Sigmoid colon (tissue), 7 donors: ENCODE measurements around the gene NEMP2. TPM values are rescaled to one million over a fixed set of nuclear protein-coding genes. Genes with fewer than 3 reads are reported as not detected.

ENCODE experiments used
- DNase-seq: peaks from one replicate; pipeline ENCODE4 v3.0.0-alpha.2; 2019
- H3K27ac ChIP-seq, 4 donors: fragments of 200-600 bp; sonication (generic); one replicate each; pipeline ENCODE4 v1.5.1; 2016 to 2019; ENCODE audit warnings: mild to moderate bottlenecking in 1 of 4
- H3K27me3 ChIP-seq, 3 donors: fragments of 200-600 bp; sonication (generic); one replicate each; pipeline ENCODE4 v1.5.1; 2019; ENCODE audit warnings: mild to moderate bottlenecking in 1 of 3
- H3K36me3 ChIP-seq, 4 donors: fragments of 200-600 bp; sonication (generic); one replicate each; pipeline ENCODE4 v1.5.1; 2016 to 2019
- H3K4me1 ChIP-seq, 4 donors: fragments of 200-600 bp; sonication (generic); one replicate each; pipeline ENCODE4 v1.5.1; 2017 to 2019
- H3K4me3 ChIP-seq, 4 donors: fragments of 200-600 bp; sonication (generic); one replicate each; pipeline ENCODE4 v1.5.1; 2017 to 2019; ENCODE audit warnings: mild to moderate bottlenecking in 2 of 4, moderate library complexity in 1 of 4
- H3K9me3 ChIP-seq, 4 donors: fragments of 200-600 bp in 3 of 4; sonication (generic) in 3 of 4; one replicate each; pipeline versions ENCODE4 v1.5.1 to v1.6.1; 2013 to 2019
- CTCF ChIP-seq, 4 experiments: fragments of 450-650 bp in 3 of 4; fragments of 200-600 bp in 1 of 4; IDR thresholded peaks; one replicate each; pipeline ENCODE4 v1.5.1; 2016 to 2019; ENCODE audit warnings: antibody characterized with exemption in 4 of 4, mild to moderate bottlenecking in 3 of 4, moderate library complexity in 2 of 4
- EP300 ChIP-seq, 4 donors: sonication (generic); formaldehyde crosslinking; IDR thresholded peaks; one replicate each; pipeline ENCODE4 v1.6.1; 2017; ENCODE audit warnings: antibody characterized with exemption in 4 of 4
- POLR2A ChIP-seq, 2 donors: fragments of 450-650 bp; IDR thresholded peaks; one replicate each; pipeline ENCODE4 v1.6.1; 2016; ENCODE audit warnings: antibody characterized with exemption in 2 of 2, mild to moderate bottlenecking in 2 of 2, moderate library complexity in 2 of 2
- POLR2AphosphoS5 ChIP-seq, 4 donors: sonication (generic); formaldehyde crosslinking; IDR thresholded peaks; one replicate each; pipeline ENCODE4 v1.6.1; 2017; ENCODE audit warnings: antibody characterized with exemption in 4 of 4
- WGBS, 2 donors: extraction: QIAGEN DNeasy Blood & Tissue Kit; methylation state at CpG; one replicate each; pipeline ENCODE4 v1.1.7; 2013; 5-methylcytosine and 5-hydroxymethylcytosine counted together
- intact Hi-C: fragments of 100-400 bp; cut with DNase I; formaldehyde crosslinking; loops from one replicate; pipeline ENCODE4 v1.15.1; 2023
- polyA plus RNA-seq, 3 donors: library from polyadenylated mRNA; stranded (reverse); fragments of 200-250 nt; gene quantifications; one replicate each; pipeline ENCODE4 v1.2.3, GENCODE V29; 2013
- total RNA-seq, 4 donors: library from RNA; depleted of rRNA; stranded (reverse); fragments of >200 nt; gene quantifications; one replicate each; pipeline ENCODE4 v1.1.0, GENCODE V29; 2016
- donor health status: healthy with polysubstance abuse.
- donor health status: Bipolar disorder and iron deficiency.
- donor health status: healthy.

The NEMP2 gene
- total and polyA plus RNA-seq, 7 donors: 0.23 to 6.8 (median 3.1) TPM

DNA sequence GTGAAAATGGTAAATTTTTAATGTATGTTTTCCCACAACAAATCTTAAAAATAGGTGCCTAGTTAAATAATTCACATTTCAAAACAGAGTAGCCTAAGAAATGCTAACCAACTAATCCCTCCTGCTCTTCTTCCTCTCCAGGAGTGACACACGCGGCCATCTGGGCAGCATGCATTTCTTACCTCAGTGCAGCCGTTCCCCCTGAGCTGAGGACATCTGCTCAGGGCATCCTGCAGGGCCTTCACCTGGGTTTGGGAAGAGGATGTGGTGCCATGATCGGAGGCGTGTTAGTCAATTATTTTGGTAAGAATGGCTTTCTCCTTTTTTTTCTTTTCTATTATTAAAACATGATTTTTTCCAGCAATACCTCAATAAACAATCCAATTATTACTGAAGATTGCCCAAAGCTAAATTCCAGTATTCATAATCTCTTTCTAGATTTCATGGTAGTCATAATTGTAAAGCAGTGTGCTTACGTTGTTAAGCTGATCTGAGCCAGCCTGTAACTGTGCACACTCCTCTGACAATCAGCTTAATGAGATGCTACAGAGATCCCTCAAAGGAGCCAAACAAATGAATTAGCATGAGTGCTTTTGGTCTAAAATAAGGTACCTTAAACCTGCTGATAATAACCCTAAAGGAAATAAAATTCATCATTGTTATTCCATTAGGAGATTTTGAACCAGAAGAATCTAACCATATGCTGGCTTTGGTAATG, 45.8 kb downstream of the NEMP2 start:
- WGBS, 2 donors: 96 to 98% methylated on average over 6 of the region's 6 CpGs
- H3K36me3 ChIP-seq: peaks cover 0 to 31% (median 3%) of the 10 kb centered on the region in 4 donors
- H3K27ac ChIP-seq: no peak overlapping the region
- H3K4me3 ChIP-seq: no peak overlapping the region
- TF ChIP-seq CTCF (IDR thresholded peaks at IDR 0.05) (no peak), EP300 (IDR thresholded peaks at IDR 0.05) (no peak), POLR2A (IDR thresholded peaks at IDR 0.05) (no peak), POLR2AphosphoS5 (IDR thresholded peaks at IDR 0.05) (no peak)
- DNase-seq: no peak
- peaks cover 0 to 11% (median 8%) of the 10 kb centered on the region in 4 donors for H3K4me1 ChIP-seq
- intact Hi-C loops: loop anchor here (5.0 kb wide), 1 partner anchor 81 kb away; the partner anchor contains the start of gene MFSD6
- no peaks in the 10 kb centered on the region for H3K27me3 ChIP-seq
- H3K9me3 ChIP-seq: no peaks in the 10 kb centered on the region

GRCh38 chr2:190486037-190486623, 48.4 kb downstream of the NEMP2 start:
- no peaks in the 10 kb centered on the region for H3K27me3 ChIP-seq
- peaks cover 0 to 11% (median 8%) of the 10 kb centered on the region in 4 donors for H3K4me1 ChIP-seq
- H3K36me3 ChIP-seq: peaks cover 0 to 26% (median 2%) of the 10 kb centered on the region in 4 donors
- no peak overlapping the region for H3K27ac ChIP-seq
- no peaks in the 10 kb centered on the region for H3K9me3 ChIP-seq
- DNase-seq: no peak
- TF ChIP-seq EP300 (IDR thresholded peaks at IDR 0.05): no peak
- TF ChIP-seq POLR2A (IDR thresholded peaks at IDR 0.05): no peak
- no peak for TF ChIP-seq POLR2AphosphoS5 (IDR thresholded peaks at IDR 0.05)
- no peak for TF ChIP-seq CTCF (IDR thresholded peaks at IDR 0.05)
- intact Hi-C loops: loop anchor here (5.0 kb wide), 1 partner anchor 79 kb away; the partner anchor contains the start of gene MFSD6
- 85 to 93% methylated on average over 3 of the region's 3 CpGs for WGBS, 2 donors
- H3K4me3 ChIP-seq: no peak overlapping the region

GRCh38 chr2:190482451-190482850, 52.1 kb downstream of the NEMP2 start:
- no peaks in the 10 kb centered on the region for H3K9me3 ChIP-seq
- H3K4me3 ChIP-seq: no peak overlapping the region
- H3K4me1 ChIP-seq: peaks cover 0 to 27% (median 24%) of the 10 kb centered on the region in 4 donors
- intact Hi-C loops: no loop called here
- H3K27me3 ChIP-seq: no peaks in the 10 kb centered on the region
- DNase-seq: no peak
- no peaks in the 10 kb centered on the region for H3K36me3 ChIP-seq
- TF ChIP-seq POLR2AphosphoS5 (IDR thresholded peaks at IDR 0.05) (no peak), POLR2A (IDR thresholded peaks at IDR 0.05) (no peak), EP300 (IDR thresholded peaks at IDR 0.05) (no peak), CTCF (IDR thresholded peaks at IDR 0.05) (no peak)
- H3K27ac ChIP-seq: no peak overlapping the region

GRCh38 chr2:190481339-190481738, 53.2 kb downstream of the NEMP2 start:
- TF ChIP-seq CTCF (IDR thresholded peaks at IDR 0.05) (no peak), EP300 (IDR thresholded peaks at IDR 0.05) (no peak), POLR2AphosphoS5 (IDR thresholded peaks at IDR 0.05) (no peak), POLR2A (IDR thresholded peaks at IDR 0.05) (no peak)
- no peak for DNase-seq
- 53 to 76% methylated on average over 2 of the region's 2 CpGs for WGBS, 2 donors
- no peaks in the 10 kb centered on the region for H3K27me3 ChIP-seq
- intact Hi-C loops: no loop called here
- H3K4me1 ChIP-seq: peaks cover 0 to 29% (median 26%) of the 10 kb centered on the region in 4 donors
- H3K9me3 ChIP-seq: no peaks in the 10 kb centered on the region
- H3K36me3 ChIP-seq: no peaks in the 10 kb centered on the region
- H3K4me3 ChIP-seq: no peak overlapping the region
- H3K27ac ChIP-seq: no peak overlapping the region
